Tibial artery (tissue), 4 donors: Measurements from ENCODE around the gene GPR141.

ENCODE experiments used
- DNase-seq, 2 donors: peaks; one replicate each; pipeline ENCODE4 v3.0.0-alpha.2; 2019
- H3K27ac ChIP-seq, 2 donors: fragments of 200-600 bp; sonication (generic) in 1 of 2; 1 replicate in 1 of 2; 2 replicates in 1 of 2; pipeline ENCODE4 v1.5.1; 2018 to 2019; ENCODE audit warnings: mild to moderate bottlenecking in 1 of 2
- H3K27me3 ChIP-seq, 2 donors: fragments of 200-600 bp; sonication (generic) in 1 of 2; one replicate each; pipeline versions ENCODE4 v1.5.1 to v1.6.0; 2016 to 2019
- H3K36me3 ChIP-seq, 3 donors: fragments of 200-600 bp; sonication (generic) in 2 of 3; one replicate each; pipeline ENCODE4 v1.5.1; 2016 to 2019; ENCODE audit warnings: mild to moderate bottlenecking in 2 of 3
- H3K4me1 ChIP-seq, 4 donors: fragments of 200-600 bp; sonication (generic) in 2 of 4; 1 replicate in 3 of 4; 2 replicates in 1 of 4; pipeline ENCODE4 v1.5.1; 2016 to 2019
- H3K4me3 ChIP-seq, 2 donors: fragments of 200-600 bp; sonication (generic) in 1 of 2; 1 replicate in 1 of 2; 2 replicates in 1 of 2; pipeline ENCODE4 v1.5.1; 2018 to 2019; ENCODE audit warnings: mild to moderate bottlenecking in 2 of 2
- H3K9me3 ChIP-seq, 3 donors: fragments of 200-600 bp; sonication (generic) in 1 of 3; one replicate each; pipeline ENCODE4 v1.5.1; 2016 to 2019
- CTCF ChIP-seq, 2 experiments: fragments of 200-600 bp in 1 of 2; fragments of 450-650 bp in 1 of 2; IDR thresholded peaks; one replicate each; pipeline ENCODE4 v1.5.1; 2017 to 2019; ENCODE audit warnings: antibody characterized with exemption in 2 of 2, mild to moderate bottlenecking in 1 of 2, moderate library complexity in 1 of 2
- intact Hi-C: fragments of 100-400 bp; cut with DNase I; formaldehyde crosslinking; loops from one replicate; pipeline ENCODE4 v1.15.0; 2023; ENCODE audit warnings: low total_unique reads

Gene GPR141

GRCh38 chr7:37753398-37754050 is 70.0 kb downstream of the GPR141 start:
- Histone ChIP-seq H3K9me3 (no peaks in the 10 kb centered on the region), H3K4me3 (no peak overlapping the region), H3K4me1 (no peaks in the 10 kb centered on the region), H3K27me3 (no peaks in the 10 kb centered on the region), H3K36me3 (no peaks in the 10 kb centered on the region), H3K27ac (no peak overlapping the region)
- intact Hi-C loops, result no loop called here
- no peak for DNase-seq
- no peak for TF ChIP-seq CTCF (IDR thresholded peaks at IDR 0.05)

GRCh38 chr7:37756797-37757551 is 73.4 kb downstream of the GPR141 start:
- intact Hi-C loops, result no loop called here

GRCh38 chr7:37757563-37757962 is 74.0 kb downstream of the GPR141 start:
- Histone ChIP-seq H3K4me3 (no peak overlapping the region), H3K36me3 (no peaks in the 10 kb centered on the region), H3K9me3 (no peaks in the 10 kb centered on the region), H3K27ac (no peak overlapping the region), H3K4me1 (no peaks in the 10 kb centered on the region), H3K27me3 (no peaks in the 10 kb centered on the region)
- DNase-seq, result no peak
- intact Hi-C loops, result no loop called here
- TF ChIP-seq CTCF (IDR thresholded peaks at IDR 0.05), result no peak

More at GRCh38 chr7:37756797-37757551, 73.4 kb downstream of the GPR141 start:
- H3K4me3 ChIP-seq, result no peak overlapping the region
- no peaks in the 10 kb centered on the region for H3K4me1 ChIP-seq
- H3K27me3 ChIP-seq, result no peaks in the 10 kb centered on the region
- DNase-seq, result no peak
- TF ChIP-seq CTCF (IDR thresholded peaks at IDR 0.05), result no peak
- H3K9me3 ChIP-seq, result no peaks in the 10 kb centered on the region
- H3K27ac ChIP-seq, result no peak overlapping the region
- H3K36me3 ChIP-seq, result no peaks in the 10 kb centered on the region

- no peaks in the 10 kb centered on the region for H3K9me3 ChIP-seq
- H3K4me1 ChIP-seq, result no peaks in the 10 kb centered on the region
- no peak for TF ChIP-seq CTCF (IDR thresholded peaks at IDR 0.05)
- no peak for DNase-seq
- intact Hi-C loops, result no loop called here
- H3K4me3 ChIP-seq, result no peak overlapping the region
- H3K27me3 ChIP-seq, result no peaks in the 10 kb centered on the region
- no peaks in the 10 kb centered on the region for H3K36me3 ChIP-seq
- no peak overlapping the region for H3K27ac ChIP-seq
Observed at GRCh38 chr7:37758501-37759045, 75.0 kb downstream of the GPR141 start.

- H3K4me1 ChIP-seq, result no peaks in the 10 kb centered on the region
- H3K27ac ChIP-seq, result no peak overlapping the region
- intact Hi-C loops, result no loop called here
- no peak for TF ChIP-seq CTCF (IDR thresholded peaks at IDR 0.05)
- no peak overlapping the region for H3K4me3 ChIP-seq
- no peaks in the 10 kb centered on the region for H3K9me3 ChIP-seq
- DNase-seq, result no peak
- no peaks in the 10 kb centered on the region for H3K36me3 ChIP-seq
- H3K27me3 ChIP-seq, result no peaks in the 10 kb centered on the region
Observed at GRCh38 chr7:37759526-37759925, 76.0 kb downstream of the GPR141 start.
